ENCODE data around the gene USP3. TPM values are rescaled to one million over a fixed set of nuclear protein-coding genes. Genes with fewer than 3 reads are reported as not detected.

Gene USP3
- total RNA-seq, 1 donor from 2014 or later: 13.7 TPM

GRCh38 chr15:63491979-63492378 lies 12.4 kb upstream of the USP3 start:
- DNase-seq (ENCODE audit: missing footprints) (no peak), ATAC-seq (no peak)
- intact Hi-C loops (cut with DNase I): no loop called here

- ATAC-seq (no peak), DNase-seq (ENCODE audit: missing footprints) (no peak)
- intact Hi-C loops (cut with DNase I): no loop called here
These were observed 11.8 kb upstream of the USP3 start for GRCh38 chr15:63492541-63493077.

GRCh38 chr15:63493436-63493835 lies 11.0 kb upstream of the USP3 start:
- DNase-seq (ENCODE audit: missing footprints): no peak
- no peak for ATAC-seq
- intact Hi-C loops (cut with DNase I): no loop called here

- intact Hi-C loops (cut with DNase I): no loop called here
- no peak for ATAC-seq
- DNase-seq (ENCODE audit: missing footprints): no peak
These were observed 10.0 kb upstream of the USP3 start for GRCh38 chr15:63494408-63494807.

GRCh38 chr15:63495343-63495742 lies 9.1 kb upstream of the USP3 start:
- no peak for ATAC-seq
- intact Hi-C loops (cut with DNase I): no loop called here

GRCh38 chr15:63495780-63496488 lies 8.5 kb upstream of the USP3 start:
- intact Hi-C loops (cut with DNase I): no loop called here
- ATAC-seq (no peak), DNase-seq (ENCODE audit: missing footprints) (no peak)

More at GRCh38 chr15:63495343-63495742, 9.1 kb upstream of the USP3 start:
- DNase-seq (ENCODE audit: missing footprints): no peak

- ATAC-seq (peak; percentile 26), DNase-seq (ENCODE audit: missing footprints) (peak; percentile 81)
- intact Hi-C loops (cut with DNase I): no loop called here
These were observed 6.5 kb upstream of the USP3 start for GRCh38 chr15:63497642-63498467.

- DNase-seq (ENCODE audit: missing footprints): no peak
- intact Hi-C loops (cut with DNase I): no loop called here
- no peak for ATAC-seq
These were observed 5.2 kb upstream of the USP3 start for GRCh38 chr15:63499175-63499549.

- ATAC-seq (no peak), DNase-seq (ENCODE audit: missing footprints) (no peak)
- intact Hi-C loops (cut with DNase I): no loop called here
These were observed 4.8 kb upstream of the USP3 start for GRCh38 chr15:63499611-63500010.

GRCh38 chr15:63500265-63501250 lies 3.8 kb upstream of the USP3 start:
- intact Hi-C loops (cut with DNase I): no loop called here

GRCh38 chr15:63501256-63502089 lies 2.9 kb upstream of the USP3 start:
- DNase-seq (ENCODE audit: missing footprints): peak; percentile 86
- ATAC-seq: peak; percentile 33
- intact Hi-C loops (cut with DNase I): no loop called here

More at GRCh38 chr15:63500265-63501250, 3.8 kb upstream of the USP3 start:
- DNase-seq (ENCODE audit: missing footprints) (no peak), ATAC-seq (no peak)

- DNase-seq (ENCODE audit: missing footprints) (no peak), ATAC-seq (no peak)
- intact Hi-C loops (cut with DNase I): no loop called here
These were observed 2.1 kb upstream of the USP3 start for GRCh38 chr15:63502137-63502766.

GRCh38 chr15:63502843-63503738 lies 1.3 kb upstream of the USP3 start:
- DNase-seq (ENCODE audit: missing footprints) (peak; percentile 95), ATAC-seq (peak; percentile 65)
- intact Hi-C loops (cut with DNase I): no loop called here

GRCh38 chr15:63503739-63504246 lies 600 bp upstream of the USP3 start:
- DNase-seq (ENCODE audit: missing footprints) (no peak), ATAC-seq (peak; percentile 20)
- intact Hi-C loops (cut with DNase I): loop anchor here (1.0 kb wide), 1 partner anchor 96 kb away; no protein-coding TSS in a partner anchor

- DNase-seq (ENCODE audit: missing footprints) (peak; percentile 85), ATAC-seq (no peak)
- intact Hi-C loops (cut with DNase I): loop anchor here (1.0 to 5.0 kb wide), 2 partner anchors 42 to 94 kb away; no protein-coding TSS in a partner anchor
These were observed 817 bp downstream of the USP3 start for GRCh38 chr15:63504979-63505841.
